H4 (cell line): Measurements from ENCODE around the gene LYRM4. TPM values are rescaled to one million over a fixed set of nuclear protein-coding genes. Genes with fewer than 3 reads are reported as not detected.

Source experiments
- DNase-seq: peaks from one replicate; pipeline ENCODE4 v3.0.0-alpha.2; 2015; ENCODE audit warnings: low spot score
- total RNA-seq: library from RNA; depleted of rRNA; stranded (reverse); fragments of >200 nt; shearing (Covaris generic); gene quantifications from 2 replicates; pipeline ENCODE4 v1.2.3, GENCODE V29; 2014

The LYRM4 gene
- total RNA-seq, 1 experiment from 2014 or later = 33.0 TPM

GRCh38 chr6:5098501-5099270 lies 162.1 kb downstream of the LYRM4 start:
- DNase-seq = no peak

DNA sequence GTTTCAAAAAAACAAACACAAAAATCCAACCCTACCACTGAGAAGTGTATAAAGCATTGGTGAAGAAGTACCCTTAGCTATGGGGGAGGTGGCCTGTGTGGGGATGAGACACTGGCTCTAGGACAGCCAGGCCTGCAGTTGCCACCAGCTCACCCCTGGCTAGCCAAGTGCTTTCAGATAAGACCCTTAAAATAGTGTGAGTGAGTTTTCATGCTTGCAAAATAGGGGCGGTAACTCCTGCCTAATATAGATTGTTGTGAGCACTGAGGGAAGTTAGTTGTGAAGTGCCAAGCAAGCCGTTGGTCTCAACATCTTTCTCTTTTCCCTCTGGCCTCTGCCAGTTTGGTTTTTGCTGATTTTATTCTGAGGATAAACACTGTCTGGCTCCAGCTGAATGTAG lies 164.3 kb downstream of the LYRM4 start:
- DNase-seq = no peak

GRCh38 chr6:5095236-5095635 lies 165.5 kb downstream of the LYRM4 start:
- DNase-seq = no peak

- peak; percentile 96 for DNase-seq
These were observed 166.4 kb downstream of the LYRM4 start for GRCh38 chr6:5094327-5094726.

GRCh38 chr6:5093231-5094015 lies 167.3 kb downstream of the LYRM4 start:
- no peak for DNase-seq

DNA sequence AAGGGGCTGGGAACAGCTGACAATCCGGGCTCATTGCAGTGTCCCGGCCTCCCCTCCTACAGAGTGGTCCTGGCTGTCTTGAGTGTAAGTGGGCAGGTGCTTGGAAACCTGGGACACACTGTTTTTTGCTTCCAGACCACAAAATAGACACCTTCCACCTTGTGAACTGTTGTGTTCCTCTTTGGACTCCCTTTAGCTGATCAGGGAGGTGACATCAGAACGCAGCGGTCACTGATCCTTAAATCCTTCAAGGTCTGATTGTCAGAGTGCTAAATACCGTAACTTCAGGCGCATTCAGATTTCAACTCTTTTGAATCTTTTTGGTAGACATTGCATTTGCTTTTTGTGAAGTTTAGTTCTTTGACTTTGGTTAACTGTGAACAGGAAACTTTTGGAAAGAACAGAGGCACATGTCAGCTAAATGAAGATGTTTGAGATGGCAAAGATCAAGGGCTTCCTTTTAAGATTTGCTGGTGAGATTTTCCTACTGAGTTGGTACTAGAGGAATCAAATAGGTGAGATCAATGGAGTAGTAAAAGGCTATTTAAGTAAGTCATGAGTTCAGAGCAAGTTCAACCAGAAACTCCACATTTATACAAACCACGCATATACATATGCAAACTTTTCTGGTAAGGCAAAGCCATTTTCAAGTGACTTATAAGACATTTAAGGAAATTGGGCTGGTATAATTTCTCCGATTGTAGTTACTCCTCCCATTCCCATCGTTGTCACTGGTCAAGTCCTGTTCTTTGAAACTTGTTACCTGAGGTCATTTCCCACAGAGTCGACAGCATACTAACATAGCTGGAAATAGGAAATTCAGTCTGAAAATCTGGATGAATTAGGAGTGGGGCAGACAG lies 169.3 kb downstream of the LYRM4 start:
- no peak for DNase-seq

GRCh38 chr6:5090603-5091002 lies 170.1 kb downstream of the LYRM4 start:
- DNase-seq = no peak

DNA sequence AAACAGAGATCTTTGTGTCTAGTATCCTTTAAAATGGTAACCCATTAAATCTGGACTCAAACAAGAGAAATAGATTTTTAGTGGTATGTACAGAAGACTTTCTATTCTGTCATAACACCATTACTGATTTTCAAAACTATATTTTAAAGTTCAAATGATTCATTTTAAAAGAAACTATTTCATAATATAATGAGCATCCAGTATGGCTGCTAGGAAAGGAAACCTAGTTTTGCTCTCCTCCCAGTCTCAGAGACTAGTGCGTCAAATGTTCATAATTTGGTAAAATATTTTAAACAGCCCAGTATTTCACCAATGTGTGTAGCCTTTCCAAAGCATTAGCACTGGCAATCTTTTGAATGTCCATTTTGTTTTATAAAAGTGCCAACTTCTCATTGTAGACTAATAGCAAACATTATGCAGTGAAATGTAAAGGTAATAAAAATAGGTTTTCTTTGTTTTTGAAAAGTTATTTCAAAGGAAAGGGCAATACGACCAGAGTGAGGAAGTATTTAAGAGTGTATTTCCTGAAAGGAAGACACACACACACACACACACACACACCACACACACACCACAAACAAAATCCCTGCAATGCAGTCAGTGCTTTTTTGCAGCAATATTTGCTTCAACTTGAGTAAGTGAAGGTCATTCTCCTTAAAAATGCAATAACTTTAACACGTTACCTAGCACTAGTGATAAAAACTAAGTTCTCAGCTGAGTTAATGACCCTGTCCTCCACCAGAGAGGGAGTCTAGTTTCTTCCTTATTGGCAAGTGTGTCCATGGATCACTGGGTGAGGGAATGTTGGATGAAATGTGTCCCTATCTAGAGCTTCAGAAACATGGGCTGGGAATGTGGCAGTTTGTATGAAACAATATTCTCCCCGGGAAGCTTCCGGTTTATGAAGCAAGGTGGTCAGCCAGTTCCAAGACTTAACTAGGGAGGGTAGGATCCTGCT lies 171.0 kb downstream of the LYRM4 start:
- DNase-seq = no peak

DNA sequence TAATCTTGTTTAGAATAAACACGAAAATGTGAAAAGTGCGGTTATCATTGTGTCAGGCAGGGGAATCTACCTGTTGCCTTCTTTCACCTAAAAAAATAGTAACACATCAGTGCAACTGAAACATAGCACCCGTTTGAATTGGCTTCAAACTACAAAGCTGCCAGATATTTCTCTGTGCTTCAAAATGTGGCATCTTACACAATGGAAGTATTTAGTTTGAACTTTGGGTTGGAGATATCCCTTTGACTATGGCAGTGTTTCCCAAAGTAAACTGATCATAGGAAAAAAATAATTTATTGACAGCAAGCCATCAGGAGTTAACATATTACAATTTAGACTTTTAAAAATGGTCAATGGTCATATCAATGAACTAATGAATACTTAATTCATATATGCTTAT lies 172.0 kb downstream of the LYRM4 start:
- DNase-seq = no peak

- DNase-seq = no peak
These were observed 173.4 kb downstream of the LYRM4 start for GRCh38 chr6:5087389-5087788.

DNA sequence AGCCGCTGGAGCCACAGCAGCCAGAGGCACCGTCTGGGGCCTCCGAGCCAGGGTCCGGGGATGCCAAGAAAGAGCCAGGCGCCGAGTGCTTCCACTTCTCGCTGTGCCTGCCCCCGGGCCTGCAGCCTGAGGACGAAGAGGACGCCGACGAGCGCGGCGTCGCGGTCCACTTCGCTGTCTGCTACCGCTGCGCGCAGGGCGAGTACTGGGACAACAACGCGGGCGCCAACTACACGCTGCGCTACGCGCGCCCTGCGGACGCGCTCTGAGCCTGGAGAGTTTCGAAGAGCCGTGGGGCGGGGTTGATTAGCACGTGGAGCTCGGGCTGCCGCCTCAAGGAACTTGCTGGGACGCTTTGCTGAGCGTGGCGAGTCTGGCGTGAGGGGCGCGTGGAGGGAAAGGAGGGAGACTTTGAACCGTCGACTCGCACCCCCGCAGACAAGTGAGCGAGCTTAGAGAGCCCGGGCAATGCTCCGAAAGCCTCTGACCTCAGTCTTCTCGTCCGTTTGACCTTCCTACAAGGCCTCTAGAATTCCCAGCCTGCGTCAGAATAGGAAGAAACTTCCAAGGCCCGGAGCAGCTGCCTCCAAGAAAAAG lies 174.4 kb downstream of the LYRM4 start:
- no peak for DNase-seq

DNA sequence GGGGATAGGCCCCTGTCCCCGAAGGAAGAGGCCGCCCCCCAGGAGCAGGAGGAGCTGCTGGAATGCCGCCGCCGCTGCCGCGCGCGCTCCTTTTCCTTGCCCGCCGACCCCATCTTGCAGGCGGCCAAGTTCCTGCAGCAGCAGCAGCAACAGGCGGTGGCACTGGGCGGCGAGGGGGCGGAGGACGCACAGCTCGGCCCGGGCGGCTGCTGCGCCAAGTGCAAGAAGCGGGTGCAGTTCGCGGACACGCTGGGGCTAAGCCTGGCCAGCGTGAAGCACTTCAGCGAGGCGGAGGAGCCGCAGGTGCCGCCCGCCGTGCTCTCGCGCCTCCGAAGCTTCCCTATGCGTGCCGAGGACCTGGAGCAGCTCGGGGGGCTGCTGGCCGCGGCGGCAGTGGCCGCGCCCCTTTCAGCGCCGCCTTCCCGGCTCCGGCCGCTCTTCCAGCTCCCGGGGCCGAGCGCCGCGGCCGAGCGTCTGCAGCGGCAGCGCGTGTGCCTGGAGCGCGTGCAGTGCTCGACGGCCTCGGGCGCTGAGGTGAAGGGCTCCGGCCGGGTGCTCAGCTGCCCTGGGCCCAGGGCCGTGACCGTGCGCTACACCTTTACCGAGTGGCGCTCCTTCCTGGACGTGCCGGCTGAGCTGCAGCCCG lies 175.0 kb downstream of the LYRM4 start:
- no peak for DNase-seq

GRCh38 chr6:5084781-5085647 lies 175.7 kb downstream of the LYRM4 start, which contains the start of gene PPP1R3G:
Gene PPP1R3G (plus strand): TSS chr6:5085341. CDS start chr6:5085486, 145 bp downstream.
- DNase-seq = no peak

- no peak for DNase-seq
These were observed 176.4 kb downstream of the LYRM4 start for GRCh38 chr6:5084360-5084780.

DNA sequence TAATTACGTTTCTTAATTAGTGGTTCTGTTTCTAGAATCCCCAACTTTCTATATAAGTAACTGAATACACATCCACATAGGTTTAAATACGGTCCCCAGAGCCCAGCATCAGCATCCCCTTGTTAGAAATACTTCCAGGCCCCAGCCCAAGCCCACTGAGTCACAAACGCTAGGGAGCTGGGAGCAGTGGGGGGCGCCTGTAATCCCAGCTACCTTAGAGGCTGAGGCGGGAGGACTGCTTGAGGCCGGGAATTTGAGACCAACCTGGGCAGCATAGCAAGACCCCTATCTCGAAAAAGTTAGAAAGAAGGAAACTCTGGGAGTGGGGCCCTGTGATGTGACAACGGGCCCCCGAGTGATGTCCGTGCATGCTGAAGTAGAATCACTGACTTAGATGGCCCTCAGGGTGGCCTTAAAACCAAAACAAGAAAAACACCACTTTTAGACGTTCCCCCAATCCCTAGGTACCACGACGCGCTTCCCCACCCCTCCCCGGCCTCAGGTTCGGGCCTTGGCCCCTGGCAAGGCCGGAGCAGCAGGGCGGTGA lies 176.9 kb downstream of the LYRM4 start:
- no peak for DNase-seq

DNA sequence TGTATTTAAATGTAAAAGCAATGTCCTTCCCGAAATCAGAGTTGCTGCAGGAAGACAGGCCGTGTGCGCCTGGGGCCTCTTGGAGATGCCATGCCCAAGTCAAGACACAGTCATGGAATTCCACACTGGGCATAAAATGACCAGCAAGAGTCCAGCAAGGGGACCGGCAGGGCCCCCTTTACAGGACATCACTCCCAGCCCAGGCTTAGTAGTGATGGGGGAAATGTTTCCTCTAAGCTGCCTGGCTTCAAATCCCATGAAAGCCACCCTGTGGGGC lies 177.5 kb downstream of the LYRM4 start:
- no peak for DNase-seq

DNA sequence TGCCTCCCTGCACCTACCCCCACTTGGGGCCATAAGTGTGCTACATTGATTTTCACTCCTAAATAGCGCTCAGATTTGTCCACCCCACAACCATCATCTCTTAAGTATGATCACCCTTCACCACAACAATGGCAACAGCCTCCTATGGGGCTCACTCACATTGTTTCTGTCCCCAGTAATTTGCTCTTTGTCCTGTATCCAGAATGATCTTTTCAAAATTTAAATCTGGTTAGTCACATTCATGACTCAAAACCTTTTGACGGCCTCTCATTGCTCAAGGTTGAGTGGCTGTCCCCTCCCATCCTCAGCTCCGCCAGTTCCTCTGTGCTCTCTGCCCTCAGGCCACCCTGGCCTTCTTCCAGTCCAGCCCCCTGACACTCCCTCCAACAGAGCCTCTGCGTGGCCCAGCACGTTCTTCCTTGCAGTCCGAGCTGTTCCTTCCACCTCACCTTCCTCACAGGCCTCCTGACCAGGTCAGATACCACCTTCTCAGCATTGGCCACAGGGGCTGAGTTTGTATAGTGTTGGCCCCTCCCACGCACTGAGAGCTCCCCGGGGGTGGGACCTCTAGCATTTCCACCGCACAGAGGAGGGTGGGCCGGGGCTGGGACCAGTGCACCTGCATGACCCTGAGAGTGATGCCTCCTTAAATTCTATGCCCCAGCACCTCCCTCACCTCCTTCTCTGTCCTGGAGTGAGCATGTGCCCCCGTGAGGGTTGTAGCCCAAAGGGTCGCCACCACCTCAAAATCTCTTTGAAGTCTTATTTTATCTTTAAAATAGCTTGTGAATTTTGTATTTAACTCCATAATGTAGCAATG lies 178.1 kb downstream of the LYRM4 start:
- DNase-seq = peak; percentile 66

DNA sequence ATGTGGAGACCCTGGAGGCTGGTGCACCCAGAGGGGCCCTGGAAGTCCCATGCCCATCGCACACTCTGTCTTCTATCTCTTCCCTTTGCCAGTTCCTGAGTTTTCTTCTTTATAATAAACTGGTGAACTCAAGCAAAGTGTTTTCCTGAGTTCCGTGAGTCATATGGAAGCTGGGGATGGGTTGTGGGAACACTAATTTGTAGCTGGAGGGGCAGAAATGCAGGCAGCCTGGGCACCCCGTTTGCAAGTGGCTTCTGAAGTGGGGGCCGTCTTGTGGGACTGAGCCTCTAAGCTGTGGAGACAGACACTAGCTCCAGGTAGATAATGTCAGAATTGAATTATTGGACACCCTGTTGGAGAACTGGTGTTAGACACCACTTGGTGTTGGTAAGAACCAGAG lies 178.8 kb downstream of the LYRM4 start:
- DNase-seq = no peak
